Activated CD8-positive, alpha-beta memory T cell treated with anti-CD3 and anti-CD28 coated beads for 1 hour (primary cell): ENCODE measurements around the gene AKNAD1.

Experiments used
- DNase-seq, 2 donors: peaks; one replicate each; pipeline ENCODE4 v3.0.0-alpha.2; 2020; ENCODE audit warnings: low read depth in 1 of 2; ENCODE audit errors: extremely low read depth in 1 of 2

The AKNAD1 gene

DNA sequence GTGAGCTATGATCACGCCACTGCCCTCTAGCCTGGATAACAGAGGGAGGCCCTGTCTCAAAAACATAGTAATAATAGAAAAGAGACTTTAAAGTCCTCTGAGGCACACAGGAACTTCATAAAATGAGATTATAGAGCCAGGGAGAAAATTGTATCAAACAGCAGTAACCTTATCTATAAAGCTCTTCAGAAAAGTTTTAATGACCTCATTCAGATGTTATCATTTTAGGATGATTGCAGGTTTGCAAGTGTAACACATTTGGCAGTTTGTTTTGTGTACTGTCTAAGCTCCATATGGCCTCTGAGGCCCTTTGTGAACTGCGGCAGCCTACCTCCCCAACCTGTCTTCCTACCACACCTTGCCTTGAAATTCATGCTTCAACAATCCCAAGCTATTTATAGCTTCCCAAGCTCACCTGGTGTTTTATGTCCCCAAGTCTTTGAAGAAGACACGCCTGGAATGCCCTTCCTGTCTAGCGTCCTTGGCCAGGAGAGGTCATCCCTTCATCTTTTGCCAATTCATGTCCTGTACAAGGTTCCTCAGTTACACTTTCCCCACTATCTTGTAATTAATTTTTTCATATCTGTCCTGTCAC is 8.5 kb upstream of the AKNAD1 start:
- DNase-seq = no peak

DNA sequence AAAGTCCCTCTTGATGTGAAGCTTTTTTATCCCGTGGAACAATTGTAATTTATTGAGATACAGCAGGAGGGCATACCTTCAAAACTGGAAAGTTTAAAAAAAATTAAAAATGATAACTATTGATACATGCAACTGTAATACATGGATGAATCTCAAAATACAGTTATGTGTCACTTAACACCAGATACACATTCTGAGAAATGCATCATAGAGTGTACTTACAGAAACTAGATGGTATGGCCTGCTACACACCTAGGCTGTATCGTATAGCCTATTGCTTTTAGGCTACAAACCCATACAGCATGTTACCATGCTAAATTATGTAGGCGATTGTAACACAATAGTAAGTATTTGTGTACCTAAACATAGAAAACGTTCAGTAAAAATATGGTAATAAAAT is 7.1 kb upstream of the AKNAD1 start:
- DNase-seq = no peak

DNA sequence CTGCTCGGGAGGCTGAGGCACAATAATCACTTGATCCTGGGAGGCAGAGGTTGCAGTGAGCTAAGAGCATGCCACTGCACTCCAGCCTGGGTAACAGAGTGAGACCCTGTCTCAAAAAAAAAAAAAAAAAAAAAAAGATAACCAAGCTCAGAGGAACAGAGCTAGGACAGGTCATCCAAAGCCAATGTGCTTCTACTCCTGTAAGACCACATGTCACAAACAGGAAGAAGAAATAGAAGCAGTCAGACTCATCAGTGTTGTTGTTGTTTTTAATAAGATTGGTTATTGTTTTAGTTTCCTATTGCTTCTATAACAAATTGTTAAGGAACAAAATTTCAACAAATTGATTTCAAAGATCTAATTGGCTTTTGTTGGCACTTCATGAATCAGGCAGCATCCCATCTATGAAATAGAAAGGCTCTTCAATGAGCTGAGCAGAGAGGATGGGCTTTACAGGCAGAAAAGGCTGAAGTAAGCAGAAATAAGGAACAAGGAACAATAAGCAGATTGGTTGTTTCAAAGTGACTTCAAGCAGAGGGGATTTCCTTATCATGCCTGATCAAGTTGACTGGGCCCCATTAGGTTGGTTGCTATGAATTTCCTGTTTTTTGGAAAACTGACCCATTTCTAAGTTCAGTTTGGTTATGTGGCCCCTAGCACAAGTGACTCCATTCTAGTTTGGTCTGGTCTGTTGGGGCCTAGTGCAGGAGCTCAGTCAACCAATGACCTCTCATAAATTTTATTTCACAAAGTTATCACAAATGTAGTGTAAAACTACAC is 6.0 kb upstream of the AKNAD1 start:
- no peak for DNase-seq

DNA sequence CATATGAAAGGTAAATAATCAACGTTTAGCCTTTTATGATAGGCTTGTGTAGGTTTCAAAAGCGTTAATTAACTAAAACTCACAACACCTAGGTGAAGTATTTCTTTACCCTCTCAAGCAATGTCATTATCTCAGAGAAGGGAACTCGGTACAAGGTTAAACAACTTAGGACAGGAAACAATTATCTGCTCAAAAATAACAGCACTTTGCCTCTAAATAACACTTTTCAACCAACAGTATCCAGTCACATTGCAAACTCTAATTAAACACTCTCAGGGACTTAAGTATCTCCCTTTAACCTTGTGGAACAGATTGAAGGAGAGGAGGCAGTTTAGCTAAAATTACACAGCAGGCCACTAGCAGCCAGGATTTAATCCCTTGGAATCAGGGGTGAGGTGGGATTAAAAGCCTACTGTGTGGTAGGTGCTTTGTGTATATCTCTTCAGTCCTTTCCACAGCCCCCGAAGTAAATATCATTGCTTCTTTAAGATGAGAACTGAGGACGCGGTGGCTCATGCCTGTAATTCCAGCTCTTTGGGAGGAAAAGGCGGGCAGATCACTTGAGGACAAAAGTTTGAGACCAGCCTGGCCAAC is 5.2 kb upstream of the AKNAD1 start:
- DNase-seq = no peak

DNA sequence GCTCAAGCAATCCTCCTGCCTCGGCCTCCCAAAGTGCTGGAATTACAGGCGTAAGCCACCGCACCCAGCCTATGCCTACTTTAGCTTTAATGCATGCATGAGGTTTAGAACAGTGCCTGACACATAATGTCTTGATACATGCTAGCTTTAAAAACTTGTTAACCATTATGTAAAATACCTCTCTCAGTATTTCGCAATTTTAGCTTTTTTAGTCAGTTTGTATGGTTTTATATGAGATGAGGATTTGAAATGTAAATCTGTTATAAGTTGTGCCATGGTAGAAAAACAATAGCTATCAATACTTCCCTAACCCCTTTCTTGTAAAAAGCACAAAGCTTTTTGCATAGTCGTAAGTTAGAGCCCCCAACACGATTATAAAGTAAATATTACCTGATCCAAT is 4.7 kb upstream of the AKNAD1 start:
- DNase-seq = no peak

DNA sequence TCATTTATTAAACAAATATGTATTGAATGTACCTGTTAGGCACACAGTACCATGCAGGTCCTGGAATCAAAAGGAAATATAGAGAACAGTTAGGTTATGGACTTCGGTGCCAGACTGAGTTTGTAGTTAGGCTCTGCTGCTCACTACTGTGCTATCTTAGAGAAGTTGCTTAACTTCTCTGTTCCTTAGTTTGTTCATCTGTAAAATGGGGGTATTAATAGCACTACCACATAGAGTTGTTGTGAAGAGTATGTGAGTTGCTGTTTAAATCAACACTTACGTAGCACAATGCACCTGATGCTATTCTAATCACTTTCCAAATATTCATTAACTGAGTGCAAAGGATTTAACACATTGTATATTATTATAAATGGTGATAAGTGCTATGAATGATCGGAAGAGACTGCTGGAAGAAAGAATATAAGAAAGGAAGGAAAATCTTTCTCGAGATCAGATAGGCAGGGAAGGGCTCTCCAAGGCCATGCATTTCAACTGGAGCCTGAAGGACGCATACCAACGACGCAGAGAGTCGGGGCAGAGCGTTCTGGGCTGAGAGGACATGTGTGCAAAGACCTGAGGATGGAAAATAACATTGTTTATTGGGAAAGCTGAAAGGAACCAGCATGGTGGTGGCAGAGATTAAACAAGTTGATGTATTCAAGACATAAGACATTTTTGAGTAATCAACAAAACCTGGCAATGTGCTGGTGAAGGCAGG is 3.5 kb upstream of the AKNAD1 start:
- DNase-seq = no peak

DNA sequence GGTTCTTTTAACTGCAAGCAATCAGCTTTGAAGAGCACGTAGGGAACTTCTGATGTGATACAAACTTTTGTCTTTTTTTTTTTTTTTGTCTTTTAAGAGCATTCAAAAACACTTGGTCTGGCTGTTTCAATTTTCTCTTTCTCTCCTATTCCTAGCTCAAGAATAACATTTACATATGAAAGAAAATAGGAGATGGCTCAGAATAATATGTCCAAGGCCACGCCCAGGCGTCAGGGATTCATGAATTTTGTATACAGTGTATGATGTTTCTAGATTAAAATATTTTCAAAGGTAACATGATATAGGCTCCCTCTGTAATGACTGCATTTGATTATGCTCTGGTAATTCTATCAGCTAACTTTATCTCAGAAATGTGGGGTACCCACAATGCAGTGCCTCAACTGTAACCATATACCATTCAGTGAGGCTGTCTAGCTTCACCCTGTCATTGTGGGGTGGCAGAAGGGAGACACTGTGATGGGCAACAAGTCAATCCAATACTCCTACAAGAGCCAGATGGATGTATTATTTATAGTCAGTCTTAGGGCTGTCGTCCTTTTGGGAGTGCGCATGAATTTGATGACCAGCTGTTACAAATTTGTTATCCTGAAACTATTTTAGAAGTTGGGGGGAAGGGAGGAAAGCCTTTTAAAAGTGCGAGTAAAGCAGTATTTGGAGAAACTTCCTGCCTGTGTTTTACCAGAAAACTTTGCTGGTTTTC is 1.5 kb upstream of the AKNAD1 start:
- no peak for DNase-seq

DNA sequence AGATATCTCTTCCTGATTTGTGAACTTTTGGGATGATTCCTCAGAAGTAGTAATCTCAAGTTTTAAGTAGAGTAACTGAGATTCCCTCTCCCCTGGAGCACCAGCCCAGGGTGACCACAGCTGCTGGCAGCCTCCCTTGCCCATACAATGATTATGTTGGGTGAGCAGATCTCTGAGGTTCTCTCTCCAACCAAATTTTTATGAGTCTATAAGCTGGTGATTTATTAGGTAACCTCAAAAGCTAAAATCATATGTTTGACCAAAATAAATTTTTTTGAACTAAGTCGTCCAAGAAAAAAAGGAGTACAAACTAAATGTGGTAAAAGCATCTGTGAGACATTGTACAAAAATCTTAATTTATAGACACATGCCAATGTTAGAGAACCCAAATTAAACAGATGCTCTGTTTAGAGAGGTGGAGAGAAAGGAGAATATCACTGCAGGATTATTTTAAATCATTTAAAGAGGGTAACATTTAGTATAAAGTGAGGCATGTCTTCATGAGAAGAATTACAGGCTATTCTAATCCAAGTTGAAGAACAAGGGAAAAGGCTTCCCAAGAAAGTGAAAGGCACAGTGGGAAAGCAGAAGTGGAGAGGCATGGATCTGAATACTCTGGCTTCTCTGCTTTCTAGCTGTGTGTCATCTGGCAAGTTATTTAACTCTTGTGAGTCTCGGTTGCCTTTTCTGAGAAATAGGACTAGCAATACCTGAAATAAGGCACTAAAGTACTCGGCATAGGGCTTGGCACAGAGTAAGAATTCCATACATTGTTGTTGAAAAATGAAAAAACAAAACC is 2.5 kb downstream of the AKNAD1 start:
- DNase-seq = no peak

DNA sequence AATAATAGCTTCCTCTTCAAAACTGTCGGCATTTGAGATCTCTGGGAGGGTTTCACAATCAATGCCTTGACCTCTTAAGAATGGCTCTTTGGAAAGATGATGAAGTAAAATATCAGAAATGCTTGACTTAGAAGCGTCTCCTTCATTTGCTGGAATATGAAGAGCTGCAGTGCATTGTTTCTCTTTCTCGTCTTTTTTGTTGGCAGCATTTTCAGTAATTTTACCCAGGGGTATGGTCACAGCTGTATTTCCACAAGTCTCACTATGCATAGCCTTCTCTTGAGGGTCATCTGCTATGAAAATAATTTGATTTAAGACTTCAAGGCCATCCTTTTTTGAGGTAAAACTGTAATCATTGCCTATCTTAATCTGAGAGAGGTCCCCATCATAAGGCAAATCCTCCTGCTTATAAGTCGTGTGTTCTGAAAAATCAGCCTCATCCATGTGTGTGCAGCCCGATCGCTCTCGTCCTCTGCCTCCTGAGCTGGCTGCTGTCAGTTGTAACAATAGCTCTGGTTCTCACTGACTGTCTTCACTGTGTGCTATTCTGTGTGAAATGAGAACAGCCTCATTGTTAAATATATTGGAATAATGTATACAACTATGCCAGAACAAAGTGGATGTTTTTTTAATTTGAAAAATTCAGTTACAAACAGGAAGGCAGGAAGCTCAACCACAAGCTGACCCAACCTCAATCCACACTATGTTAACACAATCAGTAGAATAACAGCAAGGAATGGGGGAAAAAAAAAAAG is 4.5 kb downstream of the AKNAD1 start:
- no peak for DNase-seq

DNA sequence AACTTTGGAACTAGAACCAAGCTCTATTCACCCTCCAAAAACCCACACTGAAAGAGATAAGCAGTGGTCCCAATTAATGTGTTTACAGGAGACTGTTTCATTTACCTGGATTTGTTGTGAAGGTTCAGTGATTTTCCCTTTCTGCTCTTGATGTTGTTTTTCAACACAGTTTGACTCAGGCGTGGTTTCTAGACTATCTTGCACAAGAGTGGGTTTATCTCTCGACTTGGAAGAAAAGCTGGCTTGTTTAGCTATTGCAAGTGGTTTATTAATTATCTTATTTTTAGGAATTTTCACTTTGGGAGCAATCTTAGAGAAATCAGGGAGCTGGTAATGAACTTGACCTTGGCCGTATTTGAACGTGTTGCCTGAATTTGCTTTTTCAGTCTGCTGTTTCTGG is 5.3 kb downstream of the AKNAD1 start:
- no peak for DNase-seq

DNA sequence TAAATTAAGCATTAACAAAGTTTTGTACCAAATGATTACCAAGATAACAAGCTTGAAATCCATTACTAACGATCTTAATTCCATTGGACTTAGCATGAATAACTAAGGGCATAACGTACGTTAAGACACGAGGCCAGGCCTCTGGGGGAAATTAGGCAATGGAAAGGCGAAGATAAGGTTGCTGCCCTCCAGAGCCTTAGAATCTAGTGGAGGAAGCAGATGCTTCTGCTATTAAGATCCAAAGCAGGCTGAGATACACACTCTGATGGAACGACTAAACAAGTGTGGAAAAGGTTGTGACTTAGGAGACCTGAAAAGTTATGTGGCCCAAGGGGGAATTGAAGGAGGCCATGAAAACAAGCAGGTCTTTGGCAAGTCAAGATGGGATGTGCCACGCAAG is 6.0 kb downstream of the AKNAD1 start:
- DNase-seq = no peak

DNA sequence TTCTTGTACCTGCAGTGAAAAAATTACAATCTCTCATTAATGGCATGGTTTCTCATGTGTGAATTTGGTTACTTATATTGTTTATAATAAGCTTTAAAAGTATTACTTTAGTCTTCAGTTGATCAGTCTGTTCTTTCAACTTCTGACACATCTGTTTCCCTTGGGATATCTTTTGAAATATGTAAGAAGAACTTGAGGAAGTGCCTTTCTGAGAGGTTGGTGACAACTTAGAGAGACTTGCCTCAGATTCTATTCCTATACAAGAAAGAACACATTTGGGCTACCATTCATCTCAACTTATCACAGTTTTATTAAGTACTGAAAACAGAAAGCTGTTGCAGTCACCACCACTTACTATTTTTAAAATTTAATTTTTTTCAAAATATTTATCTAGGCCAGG is 8.1 kb downstream of the AKNAD1 start:
- no peak for DNase-seq

DNA sequence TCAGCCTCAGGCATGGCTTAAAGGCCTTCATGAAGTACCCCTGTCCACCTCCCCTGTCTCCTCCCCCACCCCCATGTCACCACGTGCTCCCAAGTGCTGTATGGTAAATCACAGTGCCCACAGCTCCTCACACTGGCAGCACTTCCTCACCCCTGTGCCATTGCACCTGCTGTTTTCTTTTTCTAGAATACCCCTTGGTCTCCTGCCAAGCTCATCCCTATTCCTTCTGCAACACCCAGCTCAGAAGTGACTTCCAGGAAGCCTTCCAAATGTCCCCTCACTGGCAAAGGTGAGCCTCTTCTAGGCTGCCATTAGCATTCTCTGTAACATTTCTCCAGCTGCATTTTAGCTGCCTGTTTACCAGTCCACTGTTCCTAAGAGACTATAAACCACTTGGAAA is 9.4 kb downstream of the AKNAD1 start:
- no peak for DNase-seq

DNA sequence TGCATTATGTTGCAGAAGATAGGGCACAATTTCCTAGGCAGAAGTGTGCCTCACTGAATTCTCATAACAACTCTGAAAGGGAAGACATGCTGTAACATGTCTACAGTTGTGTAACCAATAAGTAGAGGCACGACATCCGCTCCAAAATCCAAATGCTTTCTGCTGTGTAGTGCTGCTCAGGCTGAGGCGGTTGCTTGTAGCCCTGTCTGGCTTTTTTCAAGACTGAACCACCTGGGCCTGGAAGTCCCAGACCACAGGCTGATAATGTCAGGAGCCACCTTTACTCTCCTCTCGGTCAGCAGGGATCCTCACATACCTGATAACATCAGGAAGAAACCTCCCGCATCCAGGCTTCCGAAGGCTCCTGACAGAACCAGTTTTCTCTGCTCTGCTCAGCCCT is 10.9 kb downstream of the AKNAD1 start:
- DNase-seq = no peak

DNA sequence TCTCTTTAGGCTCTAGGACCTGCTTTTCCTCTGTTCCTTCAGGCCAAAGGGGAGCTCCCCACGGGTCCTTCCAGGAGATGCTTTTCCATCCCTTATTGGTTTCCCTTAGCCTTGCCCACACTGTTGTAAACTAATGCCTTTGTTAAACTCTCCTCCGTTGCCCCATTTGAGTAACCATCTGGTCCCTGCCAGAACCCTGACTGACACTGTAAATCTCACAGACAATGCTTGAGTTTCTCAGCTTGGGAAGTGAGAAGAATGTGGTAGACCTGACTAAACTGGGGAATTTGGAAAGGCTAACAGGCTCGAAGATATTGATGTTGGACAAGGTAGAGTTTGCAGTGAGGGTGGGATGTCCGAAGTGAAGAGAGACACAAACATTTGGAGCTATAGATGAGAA is 11.4 kb downstream of the AKNAD1 start:
- no peak for DNase-seq

DNA sequence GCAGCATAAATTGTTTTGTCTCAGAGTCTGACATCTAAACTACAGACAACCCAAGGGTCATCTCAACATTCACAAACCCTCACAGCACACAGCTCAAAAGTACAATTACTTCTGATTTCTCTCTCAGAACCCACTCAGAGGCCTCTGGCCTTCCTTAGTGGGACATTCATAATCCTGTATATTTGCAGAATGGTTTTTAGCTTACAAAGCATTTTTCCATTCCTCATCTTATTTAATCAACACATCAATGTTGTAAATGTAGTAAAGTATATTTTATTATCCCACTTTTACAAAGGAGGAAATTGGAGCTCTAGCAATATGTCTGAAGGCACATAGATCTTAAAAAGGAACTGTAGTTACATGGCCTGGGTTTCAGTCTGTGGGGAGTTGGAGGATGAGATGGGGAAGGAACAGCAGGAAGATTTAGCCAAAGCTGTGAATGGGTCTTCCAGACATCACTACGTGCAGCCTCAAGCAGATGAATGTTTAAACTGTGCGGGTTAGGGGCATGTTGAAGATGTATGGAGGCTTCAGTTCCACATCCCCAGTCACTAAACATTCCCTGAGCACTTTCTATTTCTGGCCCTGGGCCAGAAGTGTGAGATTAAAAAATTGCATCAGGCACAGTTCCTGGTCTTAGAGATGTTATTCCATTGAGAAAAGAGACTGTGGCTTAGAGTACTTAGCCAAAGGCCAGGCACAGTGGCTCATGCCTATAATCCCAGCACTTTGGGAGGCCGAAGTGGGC is 13.3 kb downstream of the AKNAD1 start:
- DNase-seq = no peak

DNA sequence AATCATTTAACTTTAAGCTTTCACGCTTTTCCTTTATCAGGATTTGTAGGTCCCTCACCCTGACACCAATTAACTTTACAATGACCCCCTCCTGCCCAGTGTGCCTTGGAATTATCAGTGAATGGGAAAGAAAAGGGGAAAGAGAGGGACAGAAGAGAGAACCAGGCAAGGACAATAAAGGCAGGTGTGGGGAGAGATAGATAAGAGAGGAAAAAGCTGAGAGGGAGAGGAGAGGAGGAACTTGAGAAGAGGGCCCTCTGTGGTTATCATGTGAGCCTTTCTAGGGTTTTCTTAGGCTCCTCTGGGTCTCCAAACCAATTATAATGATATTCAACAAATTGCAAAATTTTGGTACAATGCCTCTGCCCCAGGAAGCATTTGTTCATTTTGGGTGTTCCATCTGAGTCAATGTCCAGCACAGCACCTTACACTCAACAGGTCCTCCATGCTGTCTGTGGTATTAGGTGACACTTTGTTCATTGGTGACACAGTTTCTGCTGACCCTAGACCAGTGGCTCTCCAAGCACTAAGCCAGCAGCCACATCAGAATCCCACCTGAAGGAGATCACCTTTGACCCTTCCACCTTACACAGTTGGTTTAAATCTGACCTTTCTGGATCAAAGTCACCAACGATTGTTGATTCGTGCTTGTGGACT is 14.2 kb downstream of the AKNAD1 start:
- no peak for DNase-seq

DNA sequence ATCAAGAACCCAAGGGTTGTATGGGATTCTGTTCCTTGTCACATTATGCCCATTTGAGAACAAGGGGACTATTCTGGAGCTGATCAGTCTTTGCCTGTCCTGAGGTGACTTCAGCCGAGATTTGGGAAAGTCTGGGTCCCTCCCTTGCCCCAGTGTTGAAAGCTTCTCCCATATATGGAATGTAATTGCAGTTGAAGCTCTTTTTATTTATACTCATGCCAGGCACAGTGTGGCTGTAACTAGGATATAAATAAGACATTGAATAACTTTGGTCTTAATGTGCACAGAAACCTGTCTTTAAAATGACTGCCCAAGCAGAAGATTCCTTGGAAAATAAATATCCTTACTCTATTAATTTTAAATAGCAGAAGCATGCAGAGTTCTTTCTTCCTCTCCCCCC is 15.2 kb downstream of the AKNAD1 start:
- DNase-seq = no peak
